Measurements from ENCODE around the gene RNH1. TPM values are rescaled to one million over a fixed set of nuclear protein-coding genes. Genes with fewer than 3 reads are reported as not detected.

The RNH1 gene
- total and polyA plus RNA-seq, 10 of the 15 experiments (the other 5 are each of a cell fraction or from before 2014, with no cell fraction given) = 2.3 to 162 (median 72.1) TPM

GRCh38 chr11:536841-537621 is 30.0 kb upstream of the RNH1 start, which contains the start of gene LRRC56 (continued):
- TF ChIP-seq TCF7 (IDR thresholded peaks at IDR 0.05; ENCODE audit: borderline replicate concordance) = no peak
- no peak for TF ChIP-seq NFYA (IDR thresholded peaks at IDR 0.05; ENCODE audit: borderline replicate concordance, low read depth, low read length)
- TF ChIP-seq CREB1 (IDR thresholded peaks at IDR 0.05; ENCODE audit: low read depth) = peak; percentile 44; the same call in 1 of the 2 replicates
- peak; percentile 100 for TF ChIP-seq BHLHE40 (IDR thresholded peaks at IDR 0.05; ENCODE audit: borderline replicate concordance in 1 of 2, low read depth in 2 of 2, low read length in 1 of 2)
- peak; percentile 75 to 93 for TF ChIP-seq EGR1 (IDR thresholded peaks at IDR 0.05; ENCODE audit: borderline replicate concordance in 1 of 2, low read depth in 2 of 2, low read length in 2 of 2)
- peak; percentile 83 for TF ChIP-seq SP1 (IDR thresholded peaks at IDR 0.05; ENCODE audit: low read depth, low read length)
- TF ChIP-seq TAF1 (IDR thresholded peaks at IDR 0.05; ENCODE audit: borderline replicate concordance, low read depth, low read length) = peak; percentile 58; the same call in 1 of the 2 replicates
- TF ChIP-seq DPF2 (IDR thresholded peaks at IDR 0.05) = peak; percentile 91
- TF ChIP-seq IRF4 (IDR thresholded peaks at IDR 0.05; ENCODE audit: low read depth, low read length) = no peak
- TF ChIP-seq EZH2 (IDR thresholded peaks at IDR 0.05; ENCODE audit: borderline replicate concordance, control insufficient read depth, low read depth, low read length) = no peak
- peak; percentile 100 for TF ChIP-seq GATAD2B (conservative IDR thresholded peaks at IDR 0.05; ENCODE audit: low read depth)
- TF ChIP-seq POLR2A (IDR thresholded peaks at IDR 0.05; ENCODE audit: low read depth, low read length) = peak; percentile 75
- no peak for TF ChIP-seq BRCA1 (IDR thresholded peaks at IDR 0.05; ENCODE audit: low read depth, low read length)
- TF ChIP-seq POLR2AphosphoS2 (IDR thresholded peaks at IDR 0.05; ENCODE audit: low read depth, low read length) = no peak
- no peak; the same call in 1 of the 2 replicates for TF ChIP-seq CBFB (IDR thresholded peaks at IDR 0.05; ENCODE audit: low read depth)
- TF ChIP-seq HDGF (IDR thresholded peaks at IDR 0.05) = peak; percentile 77
- TF ChIP-seq BCLAF1 (IDR thresholded peaks at IDR 0.05) = no peak
- TF ChIP-seq IKZF1 (conservative IDR thresholded peaks at IDR 0.05) = peak; percentile 96
- TF ChIP-seq RAD51 (IDR thresholded peaks at IDR 0.05) = peak; percentile 88
